ENCODE data around the gene CEACAM19. TPM values are rescaled to one million over a fixed set of nuclear protein-coding genes. Genes with fewer than 3 reads are reported as not detected.
A peak's percentile ranks its signal among the peaks of the same experiment; 100 is the strongest.

Gene CEACAM19
- total RNA-seq, 1 experiment from 2014 or later = 1.2 TPM

GRCh38 chr19:44689290-44690130 lies 18.2 kb downstream of the CEACAM19 start:
- DNase-seq (ENCODE audit: low read depth, low spot score) (no peak), ATAC-seq (peak; percentile 86)
- H3K4me1 ChIP-seq (ENCODE audit: control insufficient read depth, insufficient read depth, low read length) = peaks cover 19% of the 10 kb centered on the region
- ChIA-PET CTCF (interaction anchor here (0.7 to 1.9 kb wide), 7 partner anchors 34 to 218 kb away, joined by 3 to 22 read pairs (median 4); no protein-coding TSS in a partner anchor), POLR2A (interaction anchor here (0.7 kb wide), 1 partner anchor 177 kb away, joined by 3 read pairs; no protein-coding TSS in a partner anchor)
- in situ Hi-C loops (cut with HindIII; ENCODE audit: low pct_unique_long_range_greater_than_20kb, low sequenced_read_pairs) (no loop called here), intact Hi-C loops (cut with micrococcal nuclease; ENCODE audit: unreplicated experiment) (loop anchor here (2.0 to 5.0 kb wide), 2 partner anchors 33 to 81 kb away; no protein-coding TSS in a partner anchor)
- BruUV-seq (replicated peaks) = no TSS peak
- peak overlapping the region; percentile 70 for H3K27ac ChIP-seq (ENCODE audit: low read length)
- H3K36me3 ChIP-seq (ENCODE audit: control insufficient read depth, insufficient read depth, low read length) = no peaks in the 10 kb centered on the region
- H3K27me3 ChIP-seq (ENCODE audit: control insufficient read depth, insufficient read depth, low read length) = no peaks in the 10 kb centered on the region
- no peak overlapping the region for H3K4me3 ChIP-seq (ENCODE audit: low read depth in 2 of 2, low read length in 2 of 2)
- TF ChIP-seq TCF7L2 (IDR thresholded peaks at IDR 0.05; ENCODE audit: low read depth, low read length) = no peak
- TF ChIP-seq, protein P1, sequence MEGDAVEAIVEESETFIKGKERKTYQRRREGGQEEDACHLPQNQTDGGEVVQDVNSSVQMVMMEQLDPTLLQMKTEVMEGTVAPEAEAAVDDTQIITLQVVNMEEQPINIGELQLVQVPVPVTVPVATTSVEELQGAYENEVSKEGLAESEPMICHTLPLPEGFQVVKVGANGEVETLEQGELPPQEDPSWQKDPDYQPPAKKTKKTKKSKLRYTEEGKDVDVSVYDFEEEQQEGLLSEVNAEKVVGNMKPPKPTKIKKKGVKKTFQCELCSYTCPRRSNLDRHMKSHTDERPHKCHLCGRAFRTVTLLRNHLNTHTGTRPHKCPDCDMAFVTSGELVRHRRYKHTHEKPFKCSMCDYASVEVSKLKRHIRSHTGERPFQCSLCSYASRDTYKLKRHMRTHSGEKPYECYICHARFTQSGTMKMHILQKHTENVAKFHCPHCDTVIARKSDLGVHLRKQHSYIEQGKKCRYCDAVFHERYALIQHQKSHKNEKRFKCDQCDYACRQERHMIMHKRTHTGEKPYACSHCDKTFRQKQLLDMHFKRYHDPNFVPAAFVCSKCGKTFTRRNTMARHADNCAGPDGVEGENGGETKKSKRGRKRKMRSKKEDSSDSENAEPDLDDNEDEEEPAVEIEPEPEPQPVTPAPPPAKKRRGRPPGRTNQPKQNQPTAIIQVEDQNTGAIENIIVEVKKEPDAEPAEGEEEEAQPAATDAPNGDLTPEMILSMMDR (IDR thresholded peaks at IDR 0.05) = peak; percentile 90
- no peaks in the 10 kb centered on the region for H3K9me3 ChIP-seq (ENCODE audit: control insufficient read depth, insufficient read depth, low read depth, low read length)

- no peak for ATAC-seq
Observed at GRCh38 chr19:44690131-44690440, 18.8 kb downstream of the CEACAM19 start.

More at GRCh38 chr19:44690131-44690440, 18.8 kb downstream of the CEACAM19 start:
- H3K4me1 ChIP-seq (ENCODE audit: control insufficient read depth, insufficient read depth, low read length) = peaks cover 17% of the 10 kb centered on the region
- CTCF ChIA-PET = interaction anchor here (0.9 to 1.9 kb wide), 3 partner anchors 33 to 81 kb away, joined by 4 to 22 read pairs (median 4); no protein-coding TSS in a partner anchor
- no peak overlapping the region for H3K4me3 ChIP-seq (ENCODE audit: low read depth in 2 of 2, low read length in 2 of 2)
- H3K9me3 ChIP-seq (ENCODE audit: control insufficient read depth, insufficient read depth, low read depth, low read length) = no peaks in the 10 kb centered on the region
- no TSS peak for BruUV-seq (replicated peaks)
- no peaks in the 10 kb centered on the region for H3K27me3 ChIP-seq (ENCODE audit: control insufficient read depth, insufficient read depth, low read length)
- peak overlapping the region; percentile 70 for H3K27ac ChIP-seq (ENCODE audit: low read length)
- intact Hi-C loops (cut with micrococcal nuclease; ENCODE audit: unreplicated experiment) = no loop called here
- no peaks in the 10 kb centered on the region for H3K36me3 ChIP-seq (ENCODE audit: control insufficient read depth, insufficient read depth, low read length)
- TF ChIP-seq TCF7L2 (IDR thresholded peaks at IDR 0.05; ENCODE audit: low read depth, low read length) = no peak
- TF ChIP-seq, protein P1 (IDR thresholded peaks at IDR 0.05) = no peak
- no peak for TF ChIP-seq SIN3A (IDR thresholded peaks at IDR 0.05; ENCODE audit: borderline replicate concordance, insufficient read depth, low read depth, low read length)
- TF ChIP-seq POLR2AphosphoS5 (IDR thresholded peaks at IDR 0.05; ENCODE audit: low read depth, low read length) = no peak
- TF ChIP-seq REST (IDR thresholded peaks at IDR 0.05; ENCODE audit: insufficient read depth in 1 of 2, low read depth in 2 of 2, low read length in 1 of 2) = no peak
- POLR2A ChIA-PET = interaction anchor here (0.7 kb wide), 1 partner anchor 177 kb away, joined by 3 read pairs; no protein-coding TSS in a partner anchor
- no peak for DNase-seq (ENCODE audit: low read depth, low spot score)
- in situ Hi-C loops (cut with HindIII; ENCODE audit: low pct_unique_long_range_greater_than_20kb, low sequenced_read_pairs) = no loop called here
